ENCODE data around the gene HECTD4. TPM values are rescaled to one million over a fixed set of nuclear protein-coding genes. Genes with fewer than 3 reads are reported as not detected.

The HECTD4 gene
- polyA plus RNA-seq, 1 donor from 2014 or later: 15.8 TPM

- Histone ChIP-seq H3K9ac (ENCODE audit: low read length) (no peak overlapping the region), H4K20me1 (ENCODE audit: insufficient read depth) (no peaks in the 10 kb centered on the region), H3K36me3 (ENCODE audit: insufficient read depth, low read length) (peaks cover 6% of the 10 kb centered on the region), H3K9me3 (ENCODE audit: low read length) (no peaks in the 10 kb centered on the region), H3F3A (ENCODE audit: insufficient read depth, low read length, poor library complexity, severe bottlenecking) (no peaks in the 10 kb centered on the region), H3K27ac (ENCODE audit: low read length) (no peak overlapping the region), H3K4me2 (ENCODE audit: low read length) (no peak overlapping the region), H2AFZ (ENCODE audit: low read depth, low read length) (no peak overlapping the region), H3K4me3 (ENCODE audit: low read length) (no peak overlapping the region), H3K9me2 (ENCODE audit: insufficient read depth, low read length) (no peaks in the 10 kb centered on the region), H3K79me2 (replicated peaks; ENCODE audit: insufficient read depth, low read length) (no peaks in the 10 kb centered on the region), H3K27me3 (ENCODE audit: insufficient read depth, low read depth, low read length) (no peaks in the 10 kb centered on the region)
- no peak for TF ChIP-seq EZH2 (IDR thresholded peaks at IDR 0.05; ENCODE audit: borderline replicate concordance, insufficient read depth, low read length, poor library complexity, severe bottlenecking)
- no peak for TF ChIP-seq MXI1 (conservative IDR thresholded peaks at IDR 0.05; ENCODE audit: poor library complexity, severe bottlenecking)
- no peak for TF ChIP-seq EP300 (conservative IDR thresholded peaks at IDR 0.05; ENCODE audit: poor library complexity, severe bottlenecking)
- TF ChIP-seq CTCF (IDR thresholded peaks at IDR 0.05; ENCODE audit: poor library complexity, severe bottlenecking): no peak
- no peak for TF ChIP-seq TAF1 (IDR thresholded peaks at IDR 0.05; ENCODE audit: low read depth)
- no peak for TF ChIP-seq REST (IDR thresholded peaks at IDR 0.05; ENCODE audit: borderline replicate concordance)
- no peak for TF ChIP-seq POLR2AphosphoS5 (IDR thresholded peaks at IDR 0.05)
These were observed 199.7 kb downstream of the HECTD4 start for GRCh38 chr12:112182499-112182898.

GRCh38 chr12:112180422-112180821, 201.8 kb downstream of the HECTD4 start:
- no peak overlapping the region for H2AFZ ChIP-seq (ENCODE audit: low read depth, low read length)
- no peak overlapping the region for H3K4me2 ChIP-seq (ENCODE audit: low read length)
- no peaks in the 10 kb centered on the region for H3K27me3 ChIP-seq (ENCODE audit: insufficient read depth, low read depth, low read length)
- peaks cover 6% of the 10 kb centered on the region for H3K36me3 ChIP-seq (ENCODE audit: insufficient read depth, low read length)
- no peaks in the 10 kb centered on the region for H3K79me2 ChIP-seq (replicated peaks; ENCODE audit: insufficient read depth, low read length)
- TF ChIP-seq MXI1 (conservative IDR thresholded peaks at IDR 0.05; ENCODE audit: poor library complexity, severe bottlenecking) (no peak), EP300 (conservative IDR thresholded peaks at IDR 0.05; ENCODE audit: poor library complexity, severe bottlenecking) (no peak), CTCF (IDR thresholded peaks at IDR 0.05; ENCODE audit: poor library complexity, severe bottlenecking) (no peak), POLR2AphosphoS5 (IDR thresholded peaks at IDR 0.05) (no peak), TAF1 (IDR thresholded peaks at IDR 0.05; ENCODE audit: low read depth) (no peak), RAD21 (conservative IDR thresholded peaks at IDR 0.05) (no peak), REST (IDR thresholded peaks at IDR 0.05; ENCODE audit: borderline replicate concordance) (no peak)
- no peaks in the 10 kb centered on the region for H4K20me1 ChIP-seq (ENCODE audit: insufficient read depth)
- H3F3A ChIP-seq (ENCODE audit: insufficient read depth, low read length, poor library complexity, severe bottlenecking): no peaks in the 10 kb centered on the region
- H3K27ac ChIP-seq (ENCODE audit: low read length): no peak overlapping the region
- H3K9ac ChIP-seq (ENCODE audit: low read length): no peak overlapping the region
- no peaks in the 10 kb centered on the region for H3K9me2 ChIP-seq (ENCODE audit: insufficient read depth, low read length)
- H3K9me3 ChIP-seq (ENCODE audit: low read length): no peaks in the 10 kb centered on the region
- no peak overlapping the region for H3K4me3 ChIP-seq (ENCODE audit: low read length)

All from neural cell (in vitro differentiated cells).